ENCODE measurements around the gene GRID1. TPM values are rescaled to one million over a fixed set of nuclear protein-coding genes. Genes with fewer than 3 reads are reported as not detected.
"Not testable (repeated sequence)": the region's sequence is repeated elsewhere in the genome, so short reads cannot be mapped to it uniquely, and the experiment has no call there.

The GRID1 gene
- total RNA-seq, 1 donor from 2014 or later: 7.1 TPM

DNA sequence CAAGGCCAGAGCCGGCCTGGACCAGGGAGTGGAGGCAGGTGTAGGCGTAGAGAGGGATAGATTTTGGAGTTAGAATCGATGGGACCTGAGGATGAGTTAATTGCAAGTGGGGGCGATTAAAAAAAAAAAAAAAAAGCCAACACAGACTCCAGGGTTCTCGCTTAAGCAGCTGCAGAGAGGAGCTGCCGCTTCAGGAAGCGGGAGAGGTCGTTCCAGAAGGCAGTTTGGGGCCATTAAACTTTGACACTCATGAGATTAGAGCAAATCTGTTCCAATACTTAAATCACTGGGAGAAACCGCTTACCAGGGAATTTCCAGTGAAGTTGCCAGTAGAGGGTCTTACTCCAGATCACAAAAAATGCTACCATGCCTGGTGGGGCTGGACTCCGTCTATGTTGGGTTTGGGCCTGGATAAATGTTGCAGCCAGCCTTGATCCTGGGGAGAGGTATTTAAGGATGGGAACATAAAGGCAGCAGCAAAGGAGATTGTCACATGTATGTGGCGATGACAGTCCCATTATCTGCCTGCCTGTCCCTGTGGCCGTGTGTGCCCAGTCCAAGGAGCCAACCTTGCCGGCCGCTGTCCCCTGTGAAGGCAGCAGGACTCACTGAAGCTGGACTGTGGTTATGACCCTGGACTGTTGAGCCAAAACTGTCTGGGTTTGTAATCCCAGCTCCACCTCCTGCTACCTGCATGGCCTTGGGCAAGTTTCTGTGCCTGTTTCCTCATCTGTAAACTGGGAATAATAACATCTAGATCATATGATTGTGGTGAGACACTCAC, 23.9 kb upstream of the GRID1 start:
- TF ChIP-seq CTCF (IDR thresholded peaks at IDR 0.05) (no peak), POLR2A (IDR thresholded peaks at IDR 0.05) (no peak), POLR2AphosphoS5 (IDR thresholded peaks at IDR 0.05; ENCODE audit: insufficient read depth in 1 of 2, low read depth in 1 of 2) (no peak)
- no peak overlapping the region for H3K4me3 ChIP-seq
- no peaks in the 10 kb centered on the region for H3K9me3 ChIP-seq
- peaks cover 8% of the 10 kb centered on the region for H3K4me1 ChIP-seq
- H3K27me3 ChIP-seq: no peaks in the 10 kb centered on the region
- no peak for DNase-seq (ENCODE audit: extremely low spot score in 2 of 2)
- intact Hi-C loops (cut with DNase I): no loop called here
- H3K27ac ChIP-seq: no peak overlapping the region
- H3K36me3 ChIP-seq: no peaks in the 10 kb centered on the region

DNA sequence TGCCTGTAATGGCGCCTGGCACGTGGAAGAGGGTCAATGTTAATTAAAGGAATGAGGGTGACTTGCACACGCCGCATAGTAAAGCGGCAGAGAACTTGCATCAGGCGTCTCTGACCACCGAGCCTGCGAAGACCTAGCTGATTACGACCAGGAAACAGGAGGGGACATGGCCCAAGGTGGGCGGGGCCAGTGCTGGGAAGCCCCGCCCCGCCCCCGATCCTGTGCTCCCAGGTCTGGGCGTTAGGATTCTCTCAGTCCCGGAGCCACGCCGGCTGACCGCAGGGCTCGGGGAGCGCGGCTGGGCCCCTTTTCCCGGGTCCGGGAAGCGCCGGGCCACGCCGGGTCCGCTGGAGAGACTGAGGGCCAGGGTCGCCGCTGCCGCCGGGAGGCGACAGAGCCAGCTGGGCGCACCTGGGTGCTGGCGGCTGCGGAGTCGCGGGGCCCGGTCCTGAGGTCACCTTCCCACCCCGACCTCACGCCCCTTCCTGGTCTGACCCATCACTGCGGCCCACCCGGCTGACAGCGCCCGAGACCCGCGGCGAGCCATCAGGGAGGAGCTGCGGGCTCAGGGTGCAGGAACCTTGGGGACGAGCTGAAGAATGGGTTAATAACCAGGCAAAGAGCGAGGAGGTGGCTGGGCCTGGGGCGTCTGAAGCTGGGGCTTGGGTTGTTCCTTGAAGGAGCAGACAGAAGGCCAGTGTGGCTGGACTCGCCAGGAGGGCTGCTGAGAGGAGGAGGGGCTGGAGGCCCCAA, 23.0 kb upstream of the GRID1 start:
- no peak overlapping the region for H3K27ac ChIP-seq
- H3K4me1 ChIP-seq: peaks cover 8% of the 10 kb centered on the region
- DNase-seq (ENCODE audit: extremely low spot score in 2 of 2): no peak
- TF ChIP-seq POLR2AphosphoS5 (IDR thresholded peaks at IDR 0.05; ENCODE audit: insufficient read depth in 1 of 2, low read depth in 1 of 2) (no peak), POLR2A (IDR thresholded peaks at IDR 0.05) (no peak), CTCF (IDR thresholded peaks at IDR 0.05) (no peak)
- no peaks in the 10 kb centered on the region for H3K36me3 ChIP-seq
- no peaks in the 10 kb centered on the region for H3K27me3 ChIP-seq
- intact Hi-C loops (cut with DNase I): no loop called here
- H3K9me3 ChIP-seq: no peaks in the 10 kb centered on the region
- H3K4me3 ChIP-seq: peak overlapping the region; percentile 13 to 21

GRCh38 chr10:86389109-86389440, 22.5 kb upstream of the GRID1 start:
- H3K36me3 ChIP-seq; intact Hi-C loops (cut with DNase I); H3K4me1 ChIP-seq; DNase-seq (ENCODE audit: extremely low spot score in 2 of 2); H3K27me3 ChIP-seq; H3K27ac ChIP-seq; H3K9me3 ChIP-seq: not testable (repeated sequence)
- peak overlapping the region; percentile 13 to 21 for H3K4me3 ChIP-seq

DNA sequence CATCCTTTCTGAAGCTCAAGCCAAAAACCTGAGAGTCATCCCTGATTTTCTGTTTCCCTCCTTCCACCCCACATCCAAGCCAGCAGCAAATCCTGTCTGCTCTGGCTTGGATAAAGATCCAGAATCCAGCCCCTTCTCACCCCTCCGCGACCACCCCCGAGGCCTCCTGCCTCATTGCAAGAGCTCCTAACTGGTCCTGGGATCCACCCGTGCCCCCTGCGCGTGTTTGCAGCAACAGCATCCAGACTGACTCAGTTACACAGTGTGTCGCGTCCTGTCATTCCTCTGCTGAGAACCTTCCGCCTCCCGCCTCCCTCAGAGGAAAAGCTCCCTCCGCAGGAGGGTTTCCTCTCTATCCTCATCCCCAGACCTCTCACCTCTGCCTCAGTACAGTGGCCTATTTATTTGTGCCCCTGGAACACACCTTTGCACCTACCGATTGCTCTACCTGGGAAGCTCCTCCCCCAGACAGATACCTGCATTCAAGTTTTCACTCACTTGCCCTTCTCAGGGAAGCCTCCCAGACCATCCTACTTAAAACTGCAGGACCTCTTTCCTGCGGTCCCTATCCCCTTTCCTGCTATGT, 21.6 kb upstream of the GRID1 start:
- intact Hi-C loops (cut with DNase I): no loop called here
- Histone ChIP-seq H3K9me3 (no peaks in the 10 kb centered on the region), H3K4me1 (peaks cover 8% of the 10 kb centered on the region), H3K36me3 (no peaks in the 10 kb centered on the region), H3K4me3 (no peak overlapping the region), H3K27me3 (no peaks in the 10 kb centered on the region), H3K27ac (no peak overlapping the region)
- no peak for TF ChIP-seq POLR2A (IDR thresholded peaks at IDR 0.05)
- TF ChIP-seq POLR2AphosphoS5 (IDR thresholded peaks at IDR 0.05; ENCODE audit: insufficient read depth in 1 of 2, low read depth in 1 of 2): no peak
- peak in 1 of 2 donors; percentile 79 for DNase-seq (ENCODE audit: extremely low spot score in 2 of 2)

GRCh38 chr10:86387178-86387794, 20.7 kb upstream of the GRID1 start:
- Histone ChIP-seq H3K36me3 (no peaks in the 10 kb centered on the region), H3K4me1 (peaks cover 8% of the 10 kb centered on the region), H3K9me3 (no peaks in the 10 kb centered on the region), H3K27ac (no peak overlapping the region), H3K4me3 (no peak overlapping the region), H3K27me3 (no peaks in the 10 kb centered on the region)
- intact Hi-C loops (cut with DNase I): no loop called here
- TF ChIP-seq CTCF (IDR thresholded peaks at IDR 0.05) (no peak), POLR2A (IDR thresholded peaks at IDR 0.05) (no peak), POLR2AphosphoS5 (IDR thresholded peaks at IDR 0.05; ENCODE audit: insufficient read depth in 1 of 2, low read depth in 1 of 2) (no peak)
- no peak for DNase-seq (ENCODE audit: extremely low spot score in 2 of 2)
